Activated CD4-positive, alpha-beta T cell treated with anti-CD3 and anti-CD28 coated beads, Interleukin-2, Interleukin-6, amounts not matched to agents 100 ng/mL and 50 ng/mL, durations not matched to agents 16 hours and 8 hours (primary cell): ENCODE measurements around the gene HOXC11.

Source experiments
- DNase-seq: peaks from one replicate; pipeline ENCODE4 v3.0.0-alpha.2; 2020

HOXC11 gene

GRCh38 chr12:53975064-53975471, 2.1 kb downstream of the HOXC11 start:
- DNase-seq, result no peak

- no peak for DNase-seq
Observed at GRCh38 chr12:53975479-53976152, 2.7 kb downstream of the HOXC11 start.

GRCh38 chr12:53976172-53976822, 3.4 kb downstream of the HOXC11 start:
- DNase-seq, result no peak

GRCh38 chr12:53976823-53977595, 4.1 kb downstream of the HOXC11 start:
- DNase-seq, result no peak

GRCh38 chr12:53977596-53978445, 4.9 kb downstream of the HOXC11 start:
- no peak for DNase-seq

GRCh38 chr12:53978477-53979356, 5.8 kb downstream of the HOXC11 start:
- no peak for DNase-seq

GRCh38 chr12:53980104-53980801, 7.3 kb downstream of the HOXC11 start:
- DNase-seq, result no peak

GRCh38 chr12:53980802-53981496, 8.0 kb downstream of the HOXC11 start:
- no peak for DNase-seq

GRCh38 chr12:53981634-53982565, 9.0 kb downstream of the HOXC11 start:
- DNase-seq, result no peak

- no peak for DNase-seq
Observed at GRCh38 chr12:53982648-53983567, 10.0 kb downstream of the HOXC11 start.

GRCh38 chr12:53983568-53983949, 10.6 kb downstream of the HOXC11 start:
- DNase-seq, result no peak

- no peak for DNase-seq
Observed at GRCh38 chr12:53983950-53984572, 11.1 kb downstream of the HOXC11 start.

GRCh38 chr12:53984901-53985691, 12.2 kb downstream of the HOXC11 start, which contains the start of gene HOXC10:
HOXC10 (plus strand) TSS chr12:53985146; CDS start chr12:53985260, 114 bp downstream.
- peak; percentile 90 for DNase-seq

- no peak for DNase-seq
Observed at GRCh38 chr12:53985692-53985993, 12.7 kb downstream of the HOXC11 start.

GRCh38 chr12:53985994-53986685, 13.2 kb downstream of the HOXC11 start:
- DNase-seq, result peak; percentile 23
